Measurements from ENCODE around the gene CAPZA1. TPM values are rescaled to one million over a fixed set of nuclear protein-coding genes. Genes with fewer than 3 reads are reported as not detected.

Gene CAPZA1
- total RNA-seq, 2 donors from 2014 or later, result 165 to 178 TPM

DNA sequence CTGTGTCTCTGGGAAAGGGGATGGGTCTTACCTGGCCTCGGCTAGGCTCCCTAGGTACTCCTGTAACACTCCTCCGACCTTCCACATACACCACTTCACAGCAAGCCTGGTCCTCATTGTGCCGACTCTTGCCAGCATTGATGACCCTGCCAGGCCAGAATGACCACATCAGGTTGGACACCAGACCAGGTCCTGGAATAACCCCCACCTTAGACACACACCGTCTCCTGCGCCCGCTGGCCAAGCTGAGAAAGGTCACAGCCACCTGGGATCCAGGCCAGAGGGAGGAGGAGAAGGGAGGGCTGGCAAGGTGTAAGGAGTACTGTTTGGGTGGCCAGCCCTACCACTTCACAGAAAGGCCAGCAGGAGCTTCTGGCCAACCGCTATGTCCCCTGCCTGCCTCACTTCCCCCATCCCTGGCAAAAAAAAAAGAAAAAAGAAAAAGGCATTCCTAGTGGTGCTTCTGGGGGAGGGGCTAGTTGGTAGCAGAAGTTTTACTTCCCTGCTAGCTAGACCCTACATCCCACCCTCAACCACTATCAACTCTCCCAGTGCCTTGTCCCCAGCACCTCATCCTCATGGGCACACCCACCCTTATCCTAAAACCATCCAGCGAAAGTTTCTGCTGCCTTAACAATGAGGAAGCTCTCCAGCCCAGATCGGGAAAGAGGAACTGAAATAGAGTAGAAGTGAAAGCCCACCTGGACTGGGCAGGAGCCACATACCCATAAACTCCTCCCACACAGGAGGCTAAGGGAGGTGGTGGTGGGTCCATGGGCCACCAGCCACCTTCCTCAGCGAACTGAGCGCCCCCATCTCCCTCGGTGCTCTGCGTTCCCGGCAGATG is 94.1 kb downstream of the CAPZA1 start:
- Histone ChIP-seq H3K36me3 (no peaks in the 10 kb centered on the region), H3K27ac (no peak overlapping the region), H3K9me3 (no peaks in the 10 kb centered on the region), H3K4me3 (peak overlapping the region; percentile 81), H3K27me3 (no peaks in the 10 kb centered on the region), H3K4me1 (peaks cover 5% of the 10 kb centered on the region), H3K9ac (ENCODE audit: low read depth in 2 of 2, low read length in 2 of 2) (peak overlapping the region; percentile 68 to 74)
- intact Hi-C loops (cut with DNase I), result no loop called here
- TF ChIP-seq, protein P1, sequence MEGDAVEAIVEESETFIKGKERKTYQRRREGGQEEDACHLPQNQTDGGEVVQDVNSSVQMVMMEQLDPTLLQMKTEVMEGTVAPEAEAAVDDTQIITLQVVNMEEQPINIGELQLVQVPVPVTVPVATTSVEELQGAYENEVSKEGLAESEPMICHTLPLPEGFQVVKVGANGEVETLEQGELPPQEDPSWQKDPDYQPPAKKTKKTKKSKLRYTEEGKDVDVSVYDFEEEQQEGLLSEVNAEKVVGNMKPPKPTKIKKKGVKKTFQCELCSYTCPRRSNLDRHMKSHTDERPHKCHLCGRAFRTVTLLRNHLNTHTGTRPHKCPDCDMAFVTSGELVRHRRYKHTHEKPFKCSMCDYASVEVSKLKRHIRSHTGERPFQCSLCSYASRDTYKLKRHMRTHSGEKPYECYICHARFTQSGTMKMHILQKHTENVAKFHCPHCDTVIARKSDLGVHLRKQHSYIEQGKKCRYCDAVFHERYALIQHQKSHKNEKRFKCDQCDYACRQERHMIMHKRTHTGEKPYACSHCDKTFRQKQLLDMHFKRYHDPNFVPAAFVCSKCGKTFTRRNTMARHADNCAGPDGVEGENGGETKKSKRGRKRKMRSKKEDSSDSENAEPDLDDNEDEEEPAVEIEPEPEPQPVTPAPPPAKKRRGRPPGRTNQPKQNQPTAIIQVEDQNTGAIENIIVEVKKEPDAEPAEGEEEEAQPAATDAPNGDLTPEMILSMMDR (IDR thresholded peaks at IDR 0.05), result no peak
- no peak for DNase-seq

GRCh38 chr1:112714313-112715263 is 95.0 kb downstream of the CAPZA1 start:
- Histone ChIP-seq H3K27me3 (no peaks in the 10 kb centered on the region), H3K27ac (no peak overlapping the region), H3K4me3 (peak overlapping the region; percentile 81), H3K9ac (ENCODE audit: low read depth in 2 of 2, low read length in 2 of 2) (peak overlapping the region; percentile 68 to 74), H3K36me3 (no peaks in the 10 kb centered on the region), H3K4me1 (peaks cover 5% of the 10 kb centered on the region), H3K9me3 (no peaks in the 10 kb centered on the region)
- peak; percentile 46 for DNase-seq
- TF ChIP-seq, protein P1 (IDR thresholded peaks at IDR 0.05), result no peak
- intact Hi-C loops (cut with DNase I), result loop anchor here (5.0 kb wide), 3 partner anchors 163 to 963 kb away; partner anchors contain the start of gene LRIG2

DNA sequence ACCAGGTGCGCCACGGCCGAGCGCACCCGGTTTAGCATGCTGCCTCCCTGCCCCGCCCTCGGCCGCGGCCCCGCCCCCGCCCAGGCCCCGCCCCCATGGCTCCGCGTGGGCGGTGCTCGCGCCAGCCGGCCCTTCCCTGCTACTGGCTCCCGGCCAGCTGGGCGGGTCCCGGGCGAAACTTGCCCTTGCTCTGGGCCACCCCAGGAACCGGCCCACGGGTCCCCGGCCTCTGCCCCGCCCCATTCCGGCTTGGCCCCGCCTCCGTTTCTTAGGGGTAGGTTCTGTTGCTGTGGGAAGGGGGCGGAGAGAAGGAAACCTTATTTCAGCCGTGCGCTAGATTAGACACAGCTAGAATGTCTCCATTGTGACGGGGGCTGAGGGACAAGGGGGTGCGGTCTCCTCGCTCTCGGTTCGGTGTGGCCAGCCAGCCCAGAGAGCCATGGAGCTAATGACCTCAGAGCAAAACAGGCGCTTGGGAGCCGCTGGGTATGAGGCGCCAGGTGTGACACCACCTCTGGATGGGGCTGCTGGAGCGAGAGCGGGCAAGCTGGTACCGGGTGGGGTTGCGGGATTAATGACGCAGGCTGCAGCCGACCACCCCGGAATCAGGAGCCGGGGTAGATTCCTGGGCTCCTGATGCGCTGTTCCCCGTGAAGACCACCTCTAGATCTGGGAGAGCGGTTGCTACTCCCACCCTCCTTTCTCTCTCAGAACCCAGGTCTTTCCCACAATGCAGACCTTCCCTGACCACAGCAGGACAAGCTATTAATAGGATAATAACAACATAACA is 95.8 kb downstream of the CAPZA1 start, which contains the start of gene PPM1J:
PPM1J (minus strand) TSS at position 69 of the 790 bp plus-strand sequence; CDS start at position 38, 31 bp downstream.
- TF ChIP-seq, protein P1 (IDR thresholded peaks at IDR 0.05), result no peak
- Histone ChIP-seq H3K4me3 (peak within 1 kb of the TSS; percentile 81), H3K4me1 (peaks cover 5% of the 10 kb centered on the region), H3K27ac (peak within 1 kb of the TSS; percentile 23), H3K9me3 (no peaks in the 10 kb centered on the region), H3K9ac (ENCODE audit: low read depth in 2 of 2, low read length in 2 of 2) (peak within 1 kb of the TSS; percentile 68 to 82), H3K27me3 (no peaks in the 10 kb centered on the region), H3K36me3 (no peaks in the 10 kb centered on the region)
- peak; percentile 100 for DNase-seq
- intact Hi-C loops (cut with DNase I), result loop anchor here (2.0 to 5.0 kb wide), 4 partner anchors 89 to 962 kb away; partner anchors contain the start of gene LRIG2

DNA sequence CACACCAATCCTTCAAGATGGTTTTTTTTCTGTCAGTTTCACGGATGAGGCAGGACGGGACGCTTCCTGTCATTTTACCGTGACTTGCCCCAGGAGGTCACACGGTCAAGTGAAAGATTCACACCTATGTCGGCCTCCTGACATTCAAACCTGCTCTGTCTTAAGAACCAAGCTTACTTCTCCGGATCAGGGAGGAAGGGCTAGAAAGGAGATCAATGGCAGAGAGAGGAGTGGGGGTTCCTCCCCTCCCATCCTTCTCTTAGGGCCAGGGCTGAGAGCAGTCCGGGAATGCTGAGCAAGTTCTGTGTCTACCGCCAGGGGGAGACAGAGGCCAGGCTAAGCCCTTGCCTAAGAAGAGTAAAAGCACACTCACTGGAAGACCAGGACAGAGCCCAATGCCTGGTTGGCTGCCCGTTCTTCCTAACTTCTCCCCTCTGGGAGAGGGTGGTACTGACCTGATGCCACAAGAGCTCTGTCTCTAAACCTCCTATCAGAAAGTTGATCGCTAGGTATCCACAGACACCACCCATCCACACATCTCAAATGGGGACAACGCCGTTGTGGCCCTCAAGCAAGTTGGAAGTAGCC is 96.6 kb downstream of the CAPZA1 start:
- H3K9ac ChIP-seq (ENCODE audit: low read depth in 2 of 2, low read length in 2 of 2), result peak overlapping the region in 1 of 2 donors; percentile 82
- H3K4me1 ChIP-seq, result peaks cover 5% of the 10 kb centered on the region
- peak overlapping the region; percentile 81 for H3K4me3 ChIP-seq
- no peaks in the 10 kb centered on the region for H3K27me3 ChIP-seq
- H3K9me3 ChIP-seq, result no peaks in the 10 kb centered on the region
- intact Hi-C loops (cut with DNase I), result loop anchor here (2.0 to 5.0 kb wide), 4 partner anchors 89 to 961 kb away; partner anchors contain the start of gene LRIG2
- H3K36me3 ChIP-seq, result no peaks in the 10 kb centered on the region
- DNase-seq, result peak; percentile 92
- peak overlapping the region; percentile 23 for H3K27ac ChIP-seq
- TF ChIP-seq, protein P1 (IDR thresholded peaks at IDR 0.05), result peak; percentile 93
